ENCODE results near the gene CYBC1.
"Not testable (repeated sequence)": the region's sequence is repeated elsewhere in the genome, so short reads cannot be mapped to it uniquely, and the experiment has no call there.

The CYBC1 gene

GRCh38 chr17:82414548-82415281 is 35.8 kb downstream of the CYBC1 start:
- no peak overlapping the region for H3K4me3 ChIP-seq (replicated peaks; ENCODE audit: low read depth, low read length)
- peak; percentile 60 for TF ChIP-seq CTCF (IDR thresholded peaks at IDR 0.05; ENCODE audit: low read length, missing control alignments)
- DNase-seq (ENCODE audit: low read depth): peak; percentile 70

DNA sequence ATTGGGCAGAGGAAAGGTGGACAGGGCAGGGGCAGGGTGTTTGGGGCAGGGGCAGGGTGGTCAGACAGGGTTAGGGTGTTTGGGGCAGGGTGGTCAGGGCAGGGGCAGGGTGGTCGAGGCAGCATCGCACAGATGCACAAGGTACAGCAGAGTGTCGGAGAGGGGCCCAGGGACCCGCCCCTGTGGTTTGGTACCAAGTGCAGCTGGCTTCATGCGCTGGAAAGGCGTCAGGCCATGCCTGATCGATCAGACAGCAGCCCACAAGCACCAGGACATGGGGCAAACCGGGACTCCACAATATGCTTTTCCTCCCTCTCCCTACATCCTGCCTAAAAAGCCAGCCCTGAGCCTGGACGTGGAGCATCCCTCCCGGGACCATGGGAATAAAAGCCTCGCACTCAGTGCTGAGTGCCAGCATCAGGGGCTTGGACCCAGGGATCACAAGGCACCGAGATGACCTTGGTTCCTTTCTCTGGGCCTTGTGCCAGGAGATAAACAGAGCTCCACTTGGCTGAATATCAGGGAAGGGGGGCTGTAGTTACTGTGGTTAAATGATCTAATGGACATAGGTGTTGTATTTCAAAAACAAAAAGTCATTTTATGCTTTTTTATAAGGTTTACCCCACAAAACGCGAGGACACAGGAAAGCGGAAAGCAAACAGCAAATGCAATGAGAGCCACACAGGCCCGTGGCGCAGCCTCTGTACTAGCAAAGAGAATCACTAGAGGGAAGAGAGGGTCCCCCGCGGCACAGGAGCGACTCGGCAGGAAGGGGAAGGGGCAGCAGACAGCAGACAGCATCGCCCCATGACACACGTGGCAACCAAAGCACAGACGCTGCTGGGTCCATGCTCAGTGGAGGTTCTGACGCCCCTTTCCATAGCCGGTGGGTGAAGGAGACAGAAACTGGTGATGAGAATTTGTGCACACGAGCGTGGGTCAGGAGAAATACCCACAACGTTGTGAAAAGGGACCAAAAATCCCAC is 37.7 kb downstream of the CYBC1 start:
- H3K4me3 ChIP-seq (replicated peaks; ENCODE audit: low read depth, low read length): no peak overlapping the region
- no peak for DNase-seq (ENCODE audit: low read depth)
- no peak for TF ChIP-seq CTCF (IDR thresholded peaks at IDR 0.05; ENCODE audit: low read length, missing control alignments)

GRCh38 chr17:82412081-82412480 is 38.5 kb downstream of the CYBC1 start:
- not testable (repeated sequence) for DNase-seq (ENCODE audit: low read depth); H3K4me3 ChIP-seq (replicated peaks; ENCODE audit: low read depth, low read length)

DNA sequence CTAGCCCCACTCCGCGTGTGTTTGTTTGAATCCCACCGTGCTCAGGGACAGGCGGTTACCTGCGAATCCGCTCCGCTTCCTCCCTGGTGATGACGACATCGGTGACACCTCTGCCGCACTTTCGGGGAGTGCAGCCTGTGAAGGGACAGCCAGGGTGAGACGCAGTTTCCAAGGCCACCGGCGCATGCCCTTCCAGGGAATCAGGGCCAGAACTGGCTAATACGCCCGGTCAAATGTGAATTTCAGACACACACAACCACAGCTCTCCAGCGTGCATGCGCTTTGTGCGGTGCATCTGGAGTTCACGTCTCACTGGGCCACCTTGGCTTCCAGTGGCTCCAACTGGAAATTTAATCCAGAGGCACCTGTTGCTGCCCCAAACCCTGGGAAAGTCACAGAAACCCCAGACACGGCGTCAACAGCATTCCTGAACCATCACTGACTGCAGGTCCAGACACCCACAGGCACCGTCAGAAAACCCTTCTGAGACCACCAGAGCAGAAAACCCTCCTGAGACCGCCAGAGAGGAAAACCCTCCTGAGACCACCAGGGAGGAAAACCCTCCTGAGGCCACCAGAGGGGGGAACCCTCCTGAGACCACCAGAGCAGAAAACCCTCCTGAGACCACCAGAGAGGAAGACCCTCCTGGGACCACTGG is 39.0 kb downstream of the CYBC1 start:
- no peak for TF ChIP-seq CTCF (IDR thresholded peaks at IDR 0.05; ENCODE audit: low read length, missing control alignments)
- DNase-seq (ENCODE audit: low read depth): no peak

GRCh38 chr17:82410014-82410716 is 40.4 kb downstream of the CYBC1 start:
- H3K4me3 ChIP-seq (replicated peaks; ENCODE audit: low read depth, low read length): no peak overlapping the region
- no peak for DNase-seq (ENCODE audit: low read depth)
- TF ChIP-seq CTCF (IDR thresholded peaks at IDR 0.05; ENCODE audit: low read length, missing control alignments): no peak

More for the DNA sequence above, 39.0 kb downstream of the CYBC1 start:
- H3K4me3 ChIP-seq (replicated peaks; ENCODE audit: low read depth, low read length): no peak overlapping the region

- DNase-seq (ENCODE audit: low read depth): no peak
- no peak overlapping the region for H3K4me3 ChIP-seq (replicated peaks; ENCODE audit: low read depth, low read length)
- TF ChIP-seq CTCF (IDR thresholded peaks at IDR 0.05; ENCODE audit: low read length, missing control alignments): no peak
Measured at GRCh38 chr17:82408938-82409318, 41.6 kb downstream of the CYBC1 start.

Data from fibroblast of pulmonary artery (primary cell).